Activated T-cell treated with anti-CD3 and anti-CD28 coated beads, Interleukin-2, amount 50 U/mL, for 48 hours (primary cell): ENCODE measurements around the gene HSD17B3.

Source experiments
- DNase-seq, 2 experiments: peaks; one replicate each; pipeline ENCODE4 v3.0.0-alpha.2; 2020

Gene HSD17B3

GRCh38 chr9:96232539-96233241, 69.3 kb downstream of the HSD17B3 start:
- peak; percentile 53 to 63 for DNase-seq

- no peak for DNase-seq
Observed at GRCh38 chr9:96232164-96232538, 69.8 kb downstream of the HSD17B3 start.

DNA sequence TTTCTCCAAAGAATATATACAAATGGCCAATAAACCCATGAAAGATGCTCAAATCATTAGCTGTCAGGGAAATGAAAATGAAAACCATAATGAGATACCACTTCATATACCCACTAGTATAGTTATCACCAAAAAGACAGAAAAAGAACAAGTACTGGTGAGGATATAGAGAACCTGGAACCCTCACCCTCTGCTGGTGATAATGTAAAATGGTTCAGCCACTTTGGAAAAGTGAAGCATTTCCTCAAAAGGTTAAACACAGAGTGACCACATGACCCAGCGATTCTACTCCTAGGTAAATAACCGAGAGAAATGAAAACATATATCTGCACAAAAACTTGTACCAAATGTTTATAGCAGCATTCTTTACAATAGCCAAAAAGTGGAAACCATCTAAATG, 72.0 kb downstream of the HSD17B3 start:
- no peak for DNase-seq

GRCh38 chr9:96222132-96222531, 79.8 kb downstream of the HSD17B3 start:
- DNase-seq, result peak in 1 of 2 experiments; percentile 7

DNA sequence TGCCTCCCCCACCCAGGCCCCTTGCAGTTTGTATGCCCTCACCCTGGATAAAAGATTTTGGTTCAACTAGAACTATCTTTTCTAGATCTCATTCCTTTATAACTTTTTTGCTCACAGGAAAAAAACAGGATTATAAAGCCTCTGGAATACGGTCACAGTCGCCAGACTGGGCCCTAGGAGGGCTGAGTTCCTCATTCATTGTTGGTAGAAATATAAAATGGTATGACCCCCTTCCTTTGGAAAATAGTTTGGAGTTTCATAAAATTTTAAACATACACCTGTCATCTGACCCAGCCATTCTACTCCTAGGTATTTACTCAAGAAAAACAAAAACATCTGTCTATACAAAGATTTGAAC, 82.1 kb downstream of the HSD17B3 start:
- DNase-seq, result peak in 1 of 2 experiments; percentile 6

GRCh38 chr9:96219026-96219899, 82.7 kb downstream of the HSD17B3 start:
- peak; percentile 60 to 66 for DNase-seq

- DNase-seq, result peak; percentile 84 to 90
Observed at GRCh38 chr9:96217754-96218693, 84.0 kb downstream of the HSD17B3 start.

GRCh38 chr9:96217294-96217707, 84.7 kb downstream of the HSD17B3 start:
- no peak for DNase-seq

DNA sequence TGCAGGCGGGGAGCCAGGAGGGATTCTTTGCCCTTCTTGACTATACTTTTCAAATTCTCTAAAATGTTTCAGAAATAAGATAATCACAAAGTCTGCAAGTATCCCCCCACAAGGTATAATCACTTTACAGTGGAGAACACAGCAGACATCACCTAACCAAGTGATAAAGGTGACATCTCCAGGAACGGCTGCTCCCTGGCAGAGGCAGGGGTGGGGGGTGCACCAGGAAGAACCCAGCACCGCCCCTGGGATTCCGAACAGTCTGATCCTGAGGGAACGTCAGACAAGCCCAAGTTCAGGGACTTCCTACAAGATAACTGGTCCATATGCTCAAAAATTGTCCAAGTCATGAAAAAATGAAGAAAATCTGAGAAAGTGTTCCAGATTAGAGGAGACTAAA, 85.4 kb downstream of the HSD17B3 start:
- no peak for DNase-seq

GRCh38 chr9:96215841-96216240, 86.1 kb downstream of the HSD17B3 start:
- DNase-seq, result no peak

DNA sequence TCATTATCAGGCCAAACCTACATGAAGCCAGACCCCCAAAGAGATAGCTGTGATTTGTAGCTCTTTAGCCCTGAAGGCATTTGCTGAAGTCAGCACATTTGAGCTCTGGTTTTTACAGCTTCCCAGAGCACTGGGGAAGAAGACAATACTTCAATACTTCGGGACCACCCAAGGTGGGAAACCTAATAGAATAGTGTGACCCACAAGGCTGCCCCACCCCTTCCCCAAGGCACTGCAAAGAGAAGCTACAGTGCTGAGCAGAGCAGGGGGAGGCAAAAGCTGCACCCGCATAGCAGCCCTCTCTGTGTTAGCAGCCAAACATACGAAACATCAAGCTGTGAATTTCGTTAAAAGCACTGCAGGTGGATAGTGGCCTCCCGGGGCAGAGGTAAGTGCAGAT, 87.3 kb downstream of the HSD17B3 start:
- no peak for DNase-seq

- DNase-seq, result no peak
Observed at GRCh38 chr9:96209407-96210271, 92.3 kb downstream of the HSD17B3 start.

- no peak for DNase-seq
Observed at GRCh38 chr9:96206156-96206751, 95.7 kb downstream of the HSD17B3 start.

DNA sequence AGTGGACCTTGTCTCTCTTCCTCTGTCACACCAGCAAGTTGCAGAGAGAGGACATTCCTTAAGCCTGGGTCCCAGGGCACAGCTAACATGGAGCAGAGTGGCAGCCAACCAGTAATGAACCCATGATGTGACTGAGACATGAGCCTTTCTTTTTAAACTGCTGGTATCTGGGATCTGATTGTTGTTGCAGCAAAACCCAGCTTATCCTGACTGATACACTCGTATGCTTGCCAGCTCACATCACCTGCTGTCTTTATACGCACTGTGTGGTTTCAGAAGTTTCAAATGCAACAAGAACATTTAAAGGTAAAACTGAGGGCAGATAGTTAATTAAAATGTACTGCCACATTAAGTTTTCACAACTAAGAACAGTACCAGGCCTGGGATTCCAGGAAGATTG, 97.1 kb downstream of the HSD17B3 start:
- no peak for DNase-seq

DNA sequence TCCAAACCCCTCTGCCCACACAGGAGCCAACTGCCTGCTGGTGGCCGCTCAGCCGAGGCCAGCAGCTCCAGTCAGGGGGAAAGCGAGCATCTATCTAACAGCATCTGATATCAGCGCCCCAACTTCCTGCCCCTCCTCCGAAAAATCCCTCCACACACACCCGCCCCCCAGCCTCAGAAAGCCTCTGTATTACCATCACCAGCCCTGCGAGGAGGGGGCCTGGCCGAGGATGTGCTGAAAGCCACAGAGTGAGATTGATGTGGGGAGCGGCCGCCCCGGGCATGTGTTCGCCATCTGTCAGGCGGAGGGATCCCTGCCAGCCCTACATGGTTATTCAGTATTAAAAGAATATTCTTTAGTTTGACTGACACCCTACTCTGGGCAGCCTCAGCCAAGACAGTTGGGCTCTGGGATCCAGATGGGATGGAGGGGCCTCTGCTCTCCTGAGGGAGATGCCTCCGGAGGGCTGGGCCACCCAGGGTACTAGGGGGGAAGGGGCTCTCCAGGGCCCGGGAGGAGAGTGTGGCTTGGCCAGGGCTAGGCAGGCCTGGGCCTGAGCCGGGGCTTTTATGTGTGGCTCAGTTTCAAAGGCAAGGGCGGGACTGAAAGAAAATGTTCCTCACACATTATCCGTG, 98.0 kb downstream of the HSD17B3 start:
- DNase-seq, result no peak

DNA sequence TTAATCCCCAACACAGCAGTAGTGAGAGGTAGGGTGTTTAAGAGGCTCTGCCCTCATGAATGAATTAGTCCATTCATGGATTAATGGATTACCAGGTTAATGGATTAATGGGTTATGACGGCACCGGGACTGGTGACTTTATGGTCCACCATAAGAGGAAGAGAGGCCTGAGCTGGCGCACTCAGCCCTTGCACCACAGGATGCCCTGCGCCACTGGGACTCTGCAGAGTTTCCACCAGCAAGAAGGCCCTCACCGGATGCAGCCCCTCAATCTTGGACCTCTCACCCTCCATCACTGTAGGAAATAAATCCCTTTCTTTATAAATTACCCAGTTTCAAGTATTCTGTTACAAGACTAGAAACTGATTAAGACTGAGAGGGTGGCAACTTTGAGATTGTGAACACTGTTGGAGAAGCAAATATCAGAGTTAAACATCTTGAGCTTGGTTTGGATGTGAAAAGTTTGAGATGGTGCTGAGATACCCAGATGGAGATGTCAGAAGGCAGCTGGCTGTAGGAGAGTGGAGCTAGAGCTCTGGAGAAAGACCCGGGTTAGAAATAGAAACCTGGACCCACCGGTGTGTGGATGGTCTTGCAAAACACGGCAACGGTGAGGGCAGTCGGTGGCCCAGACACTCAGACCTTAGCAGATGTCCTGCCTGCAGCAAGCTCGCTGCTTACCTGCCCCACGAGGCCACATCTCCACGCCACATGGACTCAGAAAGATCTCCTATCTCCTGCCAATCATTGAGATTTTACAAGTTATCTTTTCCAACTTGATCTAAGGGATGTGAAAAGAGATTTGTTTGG, 98.8 kb downstream of the HSD17B3 start:
- DNase-seq, result no peak

DNA sequence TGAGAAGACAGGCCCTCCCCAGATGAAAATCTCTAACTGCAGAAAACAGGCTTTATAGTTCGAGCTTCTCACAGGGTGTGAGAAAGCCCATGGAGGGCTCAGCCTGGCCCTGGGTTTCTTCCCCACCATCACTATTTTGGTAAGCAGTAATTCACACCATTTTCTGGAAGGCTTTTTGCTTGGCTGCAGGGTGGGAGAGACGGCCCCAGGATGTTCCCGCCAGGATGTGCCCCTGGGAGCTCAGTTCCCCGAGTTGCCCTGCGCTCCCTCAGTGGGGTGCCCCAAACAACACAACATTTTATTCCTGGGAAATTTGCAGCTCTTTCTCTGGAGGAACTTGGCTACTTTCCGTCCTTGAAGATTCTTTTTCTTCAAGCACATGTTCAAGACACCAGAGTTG, 100.8 kb downstream of the HSD17B3 start:
- DNase-seq, result no peak

GRCh38 chr9:96199006-96199405, 103.0 kb downstream of the HSD17B3 start:
- DNase-seq, result no peak

GRCh38 chr9:96195541-96195940, 106.4 kb downstream of the HSD17B3 start:
- DNase-seq, result no peak

GRCh38 chr9:96193236-96193755, 108.7 kb downstream of the HSD17B3 start:
- DNase-seq, result no peak
